ENCODE data around the gene CYTH2. TPM values are rescaled to one million over a fixed set of nuclear protein-coding genes. Genes with fewer than 3 reads are reported as not detected.

CYTH2 gene
- total and polyA plus RNA-seq, 9 of the 15 experiments (the other 6 are each of a cell fraction or from before 2014, with no cell fraction given), result 1.8 to 45.2 (median 23.8) TPM

GRCh38 chr19:48428670-48429069, 40.5 kb upstream of the CYTH2 start (continued):
- TF ChIP-seq CHD7 (IDR thresholded peaks at IDR 0.05; ENCODE audit: low read depth, low read length), result no peak
- no peak for TF ChIP-seq GMEB1 (CRISPR knock-in tag; IDR thresholded peaks at IDR 0.05)
- no peak for TF ChIP-seq FOXO4 (CRISPR knock-in tag; IDR thresholded peaks at IDR 0.05)
- no peak for TF ChIP-seq IRF2 (CRISPR knock-in tag; IDR thresholded peaks at IDR 0.05)
- TF ChIP-seq TSHZ1 (CRISPR knock-in tag; IDR thresholded peaks at IDR 0.05), result no peak
- TF ChIP-seq SRSF9 (IDR thresholded peaks at IDR 0.05; ENCODE audit: borderline replicate concordance, low read depth, low read length), result no peak

Data from K562 (cell line).